Loucy (cell line): Measurements from ENCODE around the gene ANXA3.

ENCODE experiments used
- H2AFZ ChIP-seq: fragments of 200-600 bp; sonication (generic); 2 replicates; pipeline ENCODE4 v1.6.0; 2016; ENCODE audit warnings: antibody characterized with exemption, mild to moderate bottlenecking, low read length, moderate library complexity
- H3F3A ChIP-seq: fragments of 200-600 bp; 2 replicates; pipeline ENCODE4 v1.6.0; 2016; ENCODE audit warnings: antibody characterized with exemption, low read depth, mild to moderate bottlenecking
- H3K27me3 ChIP-seq: fragments of 200-600 bp; sonication (generic); 2 replicates; pipeline ENCODE4 v1.6.1; 2014; ENCODE audit warnings: low read length, mild to moderate bottlenecking; ENCODE audit not compliant: insufficient read depth, poor library complexity, severe bottlenecking
- H3K36me3 ChIP-seq: fragments of 200-600 bp; sonication (generic); 2 replicates; pipeline ENCODE4 v1.6.1; 2016; ENCODE audit warnings: low read length; ENCODE audit not compliant: insufficient read depth
- H3K4me1 ChIP-seq: fragments of 200-600 bp; sonication (generic); 2 replicates; pipeline ENCODE4 v1.5.1; 2014; ENCODE audit warnings: low read length, mild to moderate bottlenecking; ENCODE audit not compliant: insufficient read depth, poor library complexity, severe bottlenecking
- H3K4me2 ChIP-seq: fragments of 200-600 bp; sonication (generic); 2 replicates; pipeline ENCODE4 v1.6.0; 2014; ENCODE audit warnings: antibody characterized with exemption, low read length, low read depth, mild to moderate bottlenecking; ENCODE audit not compliant: poor library complexity, severe bottlenecking
- H3K4me3 ChIP-seq: fragments of 200-600 bp; sonication (generic); 2 replicates; pipeline ENCODE4 v1.5.1; 2014; ENCODE audit warnings: low read length, mild to moderate bottlenecking, mixed read lengths; ENCODE audit not compliant: poor library complexity, severe bottlenecking
- H3K79me2 ChIP-seq: fragments of 200-600 bp; sonication (generic); 2 replicates; pipeline ENCODE4 v1.6.1; 2014; ENCODE audit warnings: low read length; ENCODE audit not compliant: insufficient read depth
- H3K9ac ChIP-seq: fragments of 200-600 bp; sonication (generic); 2 replicates; pipeline ENCODE4 v1.6.0; 2014; ENCODE audit warnings: mild to moderate bottlenecking, low read depth, low read length, moderate library complexity; ENCODE audit not compliant: poor library complexity, severe bottlenecking
- H3K9me2 ChIP-seq: fragments of 200-600 bp; sonication (generic); replicated peaks from 2 replicates; pipeline ENCODE4 v1.6.1; 2016; ENCODE audit warnings: low read depth, low read length, mixed read lengths
- H3K9me3 ChIP-seq: fragments of 200-600 bp; sonication (generic); 2 replicates; pipeline ENCODE4 v1.6.1; 2014; ENCODE audit warnings: mild to moderate bottlenecking, antibody characterized with exemption, low read length, low read depth; ENCODE audit not compliant: insufficient read depth
- H4K20me1 ChIP-seq: fragments of 200-600 bp; sonication (generic); 2 replicates; pipeline ENCODE4 v1.6.0; 2014; ENCODE audit warnings: antibody characterized with exemption, low read length, mild to moderate bottlenecking; ENCODE audit not compliant: insufficient read depth, poor library complexity, severe bottlenecking
- EZH2phosphoT487 ChIP-seq: fragments of 200-600 bp; IDR thresholded peaks from 2 replicates; pipeline ENCODE4 v1.6.1; 2018; ENCODE audit warnings: antibody characterized with exemption, mild to moderate bottlenecking, moderate library complexity, borderline replicate concordance
- TF ChIP-seq, protein P1 (sequence below): fragments of 200-600 bp; sonication (generic); conservative IDR thresholded peaks from 2 replicates; pipeline ENCODE4 v1.5.1; 2014; ENCODE audit warnings: mild to moderate bottlenecking, antibody characterized with exemption, low read length

The ANXA3 gene

GRCh38 chr4:78527103-78527502, 24.5 kb upstream of the ANXA3 start:
- H3K27me3 ChIP-seq: no peaks in the 10 kb centered on the region
- H3K4me1 ChIP-seq: peaks cover 3% of the 10 kb centered on the region
- H3K9me2 ChIP-seq: no peaks in the 10 kb centered on the region
- no peaks in the 10 kb centered on the region for H3K79me2 ChIP-seq
- H4K20me1 ChIP-seq: no peaks in the 10 kb centered on the region
- no peak overlapping the region for H3K4me3 ChIP-seq
- no peak overlapping the region for H3K9ac ChIP-seq
- no peaks in the 10 kb centered on the region for H3K9me3 ChIP-seq
- TF ChIP-seq EZH2phosphoT487: no peak
- TF ChIP-seq, protein P1, sequence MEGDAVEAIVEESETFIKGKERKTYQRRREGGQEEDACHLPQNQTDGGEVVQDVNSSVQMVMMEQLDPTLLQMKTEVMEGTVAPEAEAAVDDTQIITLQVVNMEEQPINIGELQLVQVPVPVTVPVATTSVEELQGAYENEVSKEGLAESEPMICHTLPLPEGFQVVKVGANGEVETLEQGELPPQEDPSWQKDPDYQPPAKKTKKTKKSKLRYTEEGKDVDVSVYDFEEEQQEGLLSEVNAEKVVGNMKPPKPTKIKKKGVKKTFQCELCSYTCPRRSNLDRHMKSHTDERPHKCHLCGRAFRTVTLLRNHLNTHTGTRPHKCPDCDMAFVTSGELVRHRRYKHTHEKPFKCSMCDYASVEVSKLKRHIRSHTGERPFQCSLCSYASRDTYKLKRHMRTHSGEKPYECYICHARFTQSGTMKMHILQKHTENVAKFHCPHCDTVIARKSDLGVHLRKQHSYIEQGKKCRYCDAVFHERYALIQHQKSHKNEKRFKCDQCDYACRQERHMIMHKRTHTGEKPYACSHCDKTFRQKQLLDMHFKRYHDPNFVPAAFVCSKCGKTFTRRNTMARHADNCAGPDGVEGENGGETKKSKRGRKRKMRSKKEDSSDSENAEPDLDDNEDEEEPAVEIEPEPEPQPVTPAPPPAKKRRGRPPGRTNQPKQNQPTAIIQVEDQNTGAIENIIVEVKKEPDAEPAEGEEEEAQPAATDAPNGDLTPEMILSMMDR: no peak
- no peaks in the 10 kb centered on the region for H3F3A ChIP-seq
- H3K36me3 ChIP-seq: no peaks in the 10 kb centered on the region
- no peak overlapping the region for H3K4me2 ChIP-seq
- H2AFZ ChIP-seq: no peak overlapping the region

- no peaks in the 10 kb centered on the region for H3K9me2 ChIP-seq
- H3K27me3 ChIP-seq: no peaks in the 10 kb centered on the region
- no peaks in the 10 kb centered on the region for H3K36me3 ChIP-seq
- H3K4me1 ChIP-seq: peaks cover 7% of the 10 kb centered on the region
- no peak overlapping the region for H3K4me2 ChIP-seq
- H3K9me3 ChIP-seq: no peaks in the 10 kb centered on the region
- H2AFZ ChIP-seq: no peak overlapping the region
- no peak for TF ChIP-seq EZH2phosphoT487
- TF ChIP-seq, protein P1: no peak
- H3K79me2 ChIP-seq: no peaks in the 10 kb centered on the region
- no peaks in the 10 kb centered on the region for H3F3A ChIP-seq
- no peak overlapping the region for H3K4me3 ChIP-seq
- no peaks in the 10 kb centered on the region for H4K20me1 ChIP-seq
- no peak overlapping the region for H3K9ac ChIP-seq
Measured at GRCh38 chr4:78527555-78527954, 24.0 kb upstream of the ANXA3 start.

DNA sequence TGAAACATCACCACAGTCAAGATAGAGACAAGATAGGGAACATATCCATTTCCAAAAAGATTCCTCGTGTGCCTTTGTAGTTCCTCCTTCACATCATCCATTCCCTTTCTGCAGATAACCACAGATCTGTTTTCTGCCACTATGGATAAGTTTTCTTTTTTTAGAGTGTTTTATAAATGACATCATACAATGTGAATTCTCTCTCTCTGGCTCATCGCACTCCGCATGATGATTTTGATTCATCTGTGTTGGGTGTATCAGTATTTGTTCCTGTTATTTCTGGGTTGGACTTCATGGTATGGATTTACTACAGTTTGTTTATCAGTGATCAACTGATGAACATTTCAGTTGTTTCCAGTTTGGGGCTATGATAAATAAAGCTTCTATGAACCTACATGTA, 23.2 kb upstream of the ANXA3 start:
- no peaks in the 10 kb centered on the region for H4K20me1 ChIP-seq
- H3K4me3 ChIP-seq: no peak overlapping the region
- H3K9me3 ChIP-seq: no peaks in the 10 kb centered on the region
- no peak overlapping the region for H2AFZ ChIP-seq
- no peaks in the 10 kb centered on the region for H3K27me3 ChIP-seq
- no peaks in the 10 kb centered on the region for H3K79me2 ChIP-seq
- no peaks in the 10 kb centered on the region for H3F3A ChIP-seq
- H3K36me3 ChIP-seq: no peaks in the 10 kb centered on the region
- no peaks in the 10 kb centered on the region for H3K9me2 ChIP-seq
- no peak overlapping the region for H3K4me2 ChIP-seq
- no peak overlapping the region for H3K9ac ChIP-seq
- TF ChIP-seq, protein P1: no peak
- no peak for TF ChIP-seq EZH2phosphoT487
- peaks cover 7% of the 10 kb centered on the region for H3K4me1 ChIP-seq
